ENCODE results near the gene LHX2. TPM values are rescaled to one million over a fixed set of nuclear protein-coding genes. Genes with fewer than 3 reads are reported as not detected.

The LHX2 gene
- total RNA-seq, 1 donor from 2014 or later, result not detected

- H3K4me1 Mint-ChIP-seq (ENCODE audit: unreplicated experiment), result peaks cover 25% of the 10 kb centered on the region
- peaks cover 64% of the 10 kb centered on the region for H3K27me3 Mint-ChIP-seq (ENCODE audit: unreplicated experiment)
- no peak for TF ChIP-seq CTCF (IDR thresholded peaks at IDR 0.05)
- no peak overlapping the region for H3K27ac Mint-ChIP-seq (ENCODE audit: unreplicated experiment)
- DNase-seq (ENCODE audit: extremely low spot score, unreplicated experiment), result no peak
- H3K36me3 Mint-ChIP-seq (ENCODE audit: unreplicated experiment), result no peaks in the 10 kb centered on the region
- H3K9me3 Mint-ChIP-seq (ENCODE audit: unreplicated experiment), result no peaks in the 10 kb centered on the region
- H3K4me3 Mint-ChIP-seq (ENCODE audit: unreplicated experiment), result no peak overlapping the region
These were observed 3.5 kb downstream of the LHX2 start for GRCh38 chr9:124014956-124015660.

- no peak for TF ChIP-seq CTCF (IDR thresholded peaks at IDR 0.05)
- no peaks in the 10 kb centered on the region for H3K36me3 Mint-ChIP-seq (ENCODE audit: unreplicated experiment)
- no peak overlapping the region for H3K4me3 Mint-ChIP-seq (ENCODE audit: unreplicated experiment)
- peaks cover 64% of the 10 kb centered on the region for H3K27me3 Mint-ChIP-seq (ENCODE audit: unreplicated experiment)
- peaks cover 19% of the 10 kb centered on the region for H3K4me1 Mint-ChIP-seq (ENCODE audit: unreplicated experiment)
- H3K27ac Mint-ChIP-seq (ENCODE audit: unreplicated experiment), result no peak overlapping the region
- DNase-seq (ENCODE audit: extremely low spot score, unreplicated experiment), result no peak
- H3K9me3 Mint-ChIP-seq (ENCODE audit: unreplicated experiment), result no peaks in the 10 kb centered on the region
These were observed 4.1 kb downstream of the LHX2 start for GRCh38 chr9:124015661-124016131.

GRCh38 chr9:124016175-124017050 is 4.8 kb downstream of the LHX2 start:
- no peak for DNase-seq (ENCODE audit: extremely low spot score, unreplicated experiment)
- peak overlapping the region; percentile 57 for H3K4me3 Mint-ChIP-seq (ENCODE audit: unreplicated experiment)
- H3K36me3 Mint-ChIP-seq (ENCODE audit: unreplicated experiment), result no peaks in the 10 kb centered on the region
- TF ChIP-seq CTCF (IDR thresholded peaks at IDR 0.05), result no peak
- peaks cover 19% of the 10 kb centered on the region for H3K4me1 Mint-ChIP-seq (ENCODE audit: unreplicated experiment)
- no peaks in the 10 kb centered on the region for H3K9me3 Mint-ChIP-seq (ENCODE audit: unreplicated experiment)
- no peak overlapping the region for H3K27ac Mint-ChIP-seq (ENCODE audit: unreplicated experiment)
- peaks cover 70% of the 10 kb centered on the region for H3K27me3 Mint-ChIP-seq (ENCODE audit: unreplicated experiment)

GRCh38 chr9:124017051-124017928 is 5.7 kb downstream of the LHX2 start:
- peaks cover 21% of the 10 kb centered on the region for H3K4me1 Mint-ChIP-seq (ENCODE audit: unreplicated experiment)
- no peak overlapping the region for H3K27ac Mint-ChIP-seq (ENCODE audit: unreplicated experiment)
- DNase-seq (ENCODE audit: extremely low spot score, unreplicated experiment), result no peak
- H3K4me3 Mint-ChIP-seq (ENCODE audit: unreplicated experiment), result peak overlapping the region; percentile 57
- H3K9me3 Mint-ChIP-seq (ENCODE audit: unreplicated experiment), result no peaks in the 10 kb centered on the region
- H3K36me3 Mint-ChIP-seq (ENCODE audit: unreplicated experiment), result no peaks in the 10 kb centered on the region
- H3K27me3 Mint-ChIP-seq (ENCODE audit: unreplicated experiment), result peaks cover 79% of the 10 kb centered on the region
- TF ChIP-seq CTCF (IDR thresholded peaks at IDR 0.05), result no peak

All from osteocyte (in vitro differentiated cells).